ENCODE measurements around the gene RAB27A. TPM values are rescaled to one million over a fixed set of nuclear protein-coding genes. Genes with fewer than 3 reads are reported as not detected.
A peak's percentile ranks its signal among the peaks of the same experiment; 100 is the strongest.

The RAB27A gene
- total and polyA plus RNA-seq, 2 donors, result 6.3 to 20.2 TPM

DNA sequence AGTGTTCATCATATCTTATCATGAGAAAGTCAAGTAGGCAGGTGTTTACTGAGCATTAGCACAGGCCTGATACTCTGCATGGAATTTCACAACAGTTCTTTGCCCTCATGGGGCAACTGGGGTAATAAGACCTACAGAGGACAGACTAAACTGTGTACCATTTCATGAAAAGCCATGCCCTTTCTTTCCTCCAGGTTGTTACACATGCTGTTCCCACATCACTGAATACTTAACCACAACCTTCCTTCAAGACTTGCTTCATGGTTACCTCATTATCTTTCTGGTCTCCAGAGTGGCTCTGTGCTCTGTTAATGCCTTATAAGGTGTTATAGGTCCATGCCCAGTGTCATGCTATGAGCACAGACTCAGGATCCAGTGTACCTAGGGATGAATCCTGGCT, 64.7 kb downstream of the RAB27A start:
- Histone ChIP-seq H3K9me3 (ENCODE audit: control insufficient read depth in 2 of 2, insufficient read depth in 1 of 2, low read length in 1 of 2) (no peaks in the 10 kb centered on the region), H3K27ac (ENCODE audit: low read depth in 1 of 2, low read length in 1 of 2) (no peak overlapping the region), H3K36me3 (ENCODE audit: control insufficient read depth in 2 of 2, insufficient read depth in 2 of 2, low read length in 1 of 2) (no peaks in the 10 kb centered on the region), H3K4me1 (ENCODE audit: control insufficient read depth in 2 of 2, insufficient read depth in 2 of 2, low read length in 2 of 2) (peaks cover 15 to 30% of the 10 kb centered on the region in 2 donors), H3K4me3 (ENCODE audit: low read length in 2 of 2) (no peak overlapping the region), H3K27me3 (ENCODE audit: control insufficient read depth in 2 of 2, insufficient read depth in 1 of 2, low read length in 1 of 2) (no peaks in the 10 kb centered on the region)
- DNase-seq (ENCODE audit: low read depth in 6 of 9, low spot score in 9 of 9), result peak in 5 of 9 donors; percentile 32 to 76 (median 52)

DNA sequence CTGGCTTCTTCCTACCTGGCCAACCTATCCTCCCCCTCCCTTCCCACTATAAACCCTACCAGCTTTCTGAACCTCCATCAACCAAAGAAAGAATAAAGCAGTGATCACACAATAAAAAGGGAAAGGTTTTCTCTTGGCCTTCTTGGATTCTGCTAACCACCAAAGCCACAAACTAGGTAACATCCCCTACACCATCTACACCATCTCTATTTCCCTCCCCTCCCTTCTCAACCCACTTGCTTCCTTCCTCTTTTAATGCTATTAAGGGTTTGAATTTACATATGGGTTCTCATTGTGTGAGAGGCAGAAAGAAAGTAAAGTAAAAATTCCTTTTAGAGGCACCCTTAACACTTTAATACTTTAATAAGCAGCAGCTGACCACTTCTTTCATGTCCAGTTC, 67.0 kb downstream of the RAB27A start:
- H3K4me1 ChIP-seq (ENCODE audit: control insufficient read depth in 2 of 2, insufficient read depth in 2 of 2, low read length in 2 of 2), result peaks cover 15 to 30% of the 10 kb centered on the region in 2 donors

DNA sequence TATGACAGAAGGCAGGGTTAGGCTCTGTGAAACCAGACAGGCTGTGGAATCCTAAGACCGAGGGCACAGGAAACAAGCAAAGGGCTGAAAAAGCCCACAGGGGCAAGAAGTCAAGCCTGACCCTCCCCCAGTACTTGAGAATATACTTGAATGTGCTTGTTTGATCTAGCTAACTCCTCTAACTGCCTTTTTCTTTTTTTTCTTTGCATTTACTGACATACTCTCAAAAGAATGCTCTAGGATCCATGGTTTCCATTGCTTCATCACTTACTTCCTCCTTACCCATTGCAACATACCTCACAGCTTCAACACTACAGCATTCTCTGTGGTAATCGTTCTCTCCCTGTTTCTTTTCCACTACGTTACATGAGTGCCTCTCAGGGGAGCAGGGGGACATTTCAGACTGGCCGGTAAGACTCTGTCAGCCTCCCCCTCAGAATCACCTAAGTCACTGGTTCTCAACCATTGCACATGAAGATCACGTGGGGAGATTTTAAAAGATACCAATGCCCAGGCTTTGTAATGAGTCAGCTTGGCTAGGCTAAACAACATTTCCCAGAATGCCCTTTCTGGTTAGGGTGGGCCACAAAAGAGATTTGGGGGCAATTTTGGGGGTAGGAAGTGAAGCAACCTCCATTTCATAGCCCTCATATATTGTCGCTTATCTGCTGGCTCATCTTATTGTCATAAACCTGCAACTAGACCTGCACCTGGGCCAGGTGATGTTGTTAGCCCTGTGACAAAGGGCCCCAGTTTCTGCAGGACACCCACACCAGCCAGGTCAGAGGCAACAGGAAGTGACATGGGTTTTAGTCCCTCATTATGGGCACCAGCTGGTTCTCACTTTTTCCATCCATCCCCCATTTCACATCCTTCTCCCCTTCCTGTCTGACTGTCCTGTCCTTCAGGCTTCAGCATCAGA, 68.3 kb downstream of the RAB27A start:
- 61% methylated on average over 6 of the region's 6 CpGs for WGBS
- peaks cover 15 to 30% of the 10 kb centered on the region in 2 donors for H3K4me1 ChIP-seq (ENCODE audit: control insufficient read depth in 2 of 2, insufficient read depth in 2 of 2, low read length in 2 of 2)
- no peaks in the 10 kb centered on the region for H3K9me3 ChIP-seq (ENCODE audit: control insufficient read depth in 2 of 2, insufficient read depth in 1 of 2, low read length in 1 of 2)
- no peaks in the 10 kb centered on the region for H3K36me3 ChIP-seq (ENCODE audit: control insufficient read depth in 2 of 2, insufficient read depth in 2 of 2, low read length in 1 of 2)
- peak in 3 of 9 donors; percentile 6 to 53 (median 15) for DNase-seq (ENCODE audit: low read depth in 6 of 9, low spot score in 9 of 9)
- H3K27ac ChIP-seq (ENCODE audit: low read depth in 1 of 2, low read length in 1 of 2), result peak overlapping the region in 1 of 2 donors; percentile 33
- no peak overlapping the region for H3K4me3 ChIP-seq (ENCODE audit: low read length in 2 of 2)
- no peaks in the 10 kb centered on the region for H3K27me3 ChIP-seq (ENCODE audit: control insufficient read depth in 2 of 2, insufficient read depth in 1 of 2, low read length in 1 of 2)

More for the DNA sequence above, 67.0 kb downstream of the RAB27A start:
- Histone ChIP-seq H3K9me3 (ENCODE audit: control insufficient read depth in 2 of 2, insufficient read depth in 1 of 2, low read length in 1 of 2) (no peaks in the 10 kb centered on the region), H3K27ac (ENCODE audit: low read depth in 1 of 2, low read length in 1 of 2) (no peak overlapping the region), H3K27me3 (ENCODE audit: control insufficient read depth in 2 of 2, insufficient read depth in 1 of 2, low read length in 1 of 2) (no peaks in the 10 kb centered on the region), H3K36me3 (ENCODE audit: control insufficient read depth in 2 of 2, insufficient read depth in 2 of 2, low read length in 1 of 2) (no peaks in the 10 kb centered on the region), H3K4me3 (ENCODE audit: low read length in 2 of 2) (no peak overlapping the region)
- peak in 1 of 9 donors; percentile 39 for DNase-seq (ENCODE audit: low read depth in 6 of 9, low spot score in 9 of 9)

DNA sequence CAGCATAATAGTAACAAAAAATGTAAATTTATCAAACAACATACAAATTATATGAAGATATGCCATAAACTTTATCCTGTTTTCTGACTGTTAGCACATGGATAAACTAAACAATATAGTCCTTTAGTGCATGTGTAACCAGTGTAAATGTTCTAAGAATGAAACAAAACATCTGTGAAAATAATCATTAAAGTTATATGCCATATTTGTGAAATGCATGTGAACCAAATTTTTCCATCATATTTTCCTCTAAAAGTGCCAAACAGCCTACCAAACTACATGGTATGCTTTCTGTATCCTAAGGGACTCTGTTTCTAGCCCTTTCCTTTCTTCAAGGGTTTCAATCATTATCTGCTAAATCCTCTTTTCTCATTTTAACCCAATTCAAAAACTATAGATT, 69.0 kb downstream of the RAB27A start:
- Histone ChIP-seq H3K4me3 (ENCODE audit: low read length in 2 of 2) (no peak overlapping the region), H3K9me3 (ENCODE audit: control insufficient read depth in 2 of 2, insufficient read depth in 1 of 2, low read length in 1 of 2) (no peaks in the 10 kb centered on the region), H3K27ac (ENCODE audit: low read depth in 1 of 2, low read length in 1 of 2) (no peak overlapping the region), H3K4me1 (ENCODE audit: control insufficient read depth in 2 of 2, insufficient read depth in 2 of 2, low read length in 2 of 2) (peaks cover 15 to 30% of the 10 kb centered on the region in 2 donors), H3K27me3 (ENCODE audit: control insufficient read depth in 2 of 2, insufficient read depth in 1 of 2, low read length in 1 of 2) (no peaks in the 10 kb centered on the region), H3K36me3 (ENCODE audit: control insufficient read depth in 2 of 2, insufficient read depth in 2 of 2, low read length in 1 of 2) (no peaks in the 10 kb centered on the region)
- DNase-seq (ENCODE audit: low read depth in 6 of 9, low spot score in 9 of 9), result no peak

DNA sequence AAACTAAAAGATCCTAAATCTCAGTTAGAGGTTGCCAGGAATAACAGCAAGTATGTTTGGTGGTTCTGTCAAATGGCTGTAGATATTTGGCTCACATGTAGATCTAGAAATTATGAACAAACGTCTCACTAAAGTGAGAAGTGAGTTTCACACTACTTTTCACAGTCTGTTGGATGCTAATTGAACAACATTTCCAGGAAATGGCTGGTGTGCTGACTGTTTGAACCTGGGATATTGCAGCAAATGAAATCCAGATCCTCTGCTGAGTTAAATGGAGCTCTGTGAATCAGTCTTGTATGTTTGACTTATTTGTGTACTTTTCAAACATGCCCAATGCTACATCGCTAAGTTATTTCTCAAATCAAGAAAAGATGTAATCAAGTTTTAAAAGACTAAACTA, 71.6 kb downstream of the RAB27A start:
- 96% methylated on average over 2 of the region's 2 CpGs for WGBS
- DNase-seq (ENCODE audit: low read depth in 6 of 9, low spot score in 9 of 9), result no peak
- no peaks in the 10 kb centered on the region for H3K27me3 ChIP-seq (ENCODE audit: control insufficient read depth in 2 of 2, insufficient read depth in 1 of 2, low read length in 1 of 2)
- H3K27ac ChIP-seq (ENCODE audit: low read depth in 1 of 2, low read length in 1 of 2), result no peak overlapping the region
- H3K9me3 ChIP-seq (ENCODE audit: control insufficient read depth in 2 of 2, insufficient read depth in 1 of 2, low read length in 1 of 2), result no peaks in the 10 kb centered on the region
- H3K4me1 ChIP-seq (ENCODE audit: control insufficient read depth in 2 of 2, insufficient read depth in 2 of 2, low read length in 2 of 2), result peaks cover 10 to 23% of the 10 kb centered on the region in 2 donors
- H3K36me3 ChIP-seq (ENCODE audit: control insufficient read depth in 2 of 2, insufficient read depth in 2 of 2, low read length in 1 of 2), result no peaks in the 10 kb centered on the region
- no peak overlapping the region for H3K4me3 ChIP-seq (ENCODE audit: low read length in 2 of 2)

DNA sequence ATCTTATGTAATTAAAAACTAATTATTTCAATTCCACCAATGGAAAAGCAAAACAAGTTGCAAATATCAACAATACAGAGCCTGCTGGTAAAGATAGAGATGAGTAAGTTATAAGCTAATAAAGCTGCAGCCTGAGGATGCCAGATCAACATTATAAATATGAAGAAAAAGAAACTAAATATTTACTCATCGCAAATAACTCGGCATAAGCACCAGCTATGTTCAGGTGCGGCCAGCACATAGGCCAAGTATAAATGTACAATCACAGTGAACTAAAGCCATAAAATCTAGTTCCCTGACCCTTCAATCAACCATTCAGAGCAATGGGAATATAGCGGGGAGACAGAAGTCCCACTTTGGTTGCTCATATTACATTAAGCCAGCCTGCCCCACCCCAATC, 85.1 kb downstream of the RAB27A start:
- DNase-seq (ENCODE audit: low read depth in 6 of 9, low spot score in 9 of 9), result no peak
- Histone ChIP-seq H3K27me3 (ENCODE audit: control insufficient read depth in 2 of 2, insufficient read depth in 1 of 2, low read length in 1 of 2) (no peaks in the 10 kb centered on the region), H3K27ac (ENCODE audit: low read depth in 1 of 2, low read length in 1 of 2) (no peak overlapping the region), H3K36me3 (ENCODE audit: control insufficient read depth in 2 of 2, insufficient read depth in 2 of 2, low read length in 1 of 2) (peaks cover 0 to 2% of the 10 kb centered on the region in 2 donors), H3K4me3 (ENCODE audit: low read length in 2 of 2) (no peak overlapping the region), H3K9me3 (ENCODE audit: control insufficient read depth in 2 of 2, insufficient read depth in 1 of 2, low read length in 1 of 2) (no peaks in the 10 kb centered on the region), H3K4me1 (ENCODE audit: control insufficient read depth in 2 of 2, insufficient read depth in 2 of 2, low read length in 2 of 2) (no peaks in the 10 kb centered on the region)
- 85% methylated on average over 4 of the region's 4 CpGs for WGBS

DNA sequence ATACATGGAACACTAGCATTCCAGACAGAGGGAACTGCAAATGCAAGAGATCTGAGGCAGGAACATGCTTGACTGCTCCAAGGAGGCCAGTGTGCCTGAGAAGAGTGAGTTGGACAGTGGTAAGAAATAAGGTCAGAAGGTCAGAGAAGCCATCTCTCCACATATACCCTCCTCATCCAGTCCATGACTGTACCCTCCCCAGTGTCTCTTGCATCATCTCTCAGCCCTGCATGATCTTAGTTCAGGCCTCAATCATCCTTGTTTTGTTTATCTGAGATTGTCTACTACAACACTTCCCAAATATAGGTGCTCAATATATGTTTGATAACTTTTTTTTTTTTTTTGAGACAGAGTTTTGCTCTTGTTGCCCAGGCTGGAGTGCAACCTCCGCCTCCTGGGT, 87.4 kb downstream of the RAB27A start:
- Histone ChIP-seq H3K4me3 (ENCODE audit: low read length in 2 of 2) (no peak overlapping the region), H3K36me3 (ENCODE audit: control insufficient read depth in 2 of 2, insufficient read depth in 2 of 2, low read length in 1 of 2) (peaks cover 0 to 2% of the 10 kb centered on the region in 2 donors), H3K4me1 (ENCODE audit: control insufficient read depth in 2 of 2, insufficient read depth in 2 of 2, low read length in 2 of 2) (peaks cover 0 to 2% of the 10 kb centered on the region in 2 donors), H3K27ac (ENCODE audit: low read depth in 1 of 2, low read length in 1 of 2) (no peak overlapping the region), H3K27me3 (ENCODE audit: control insufficient read depth in 2 of 2, insufficient read depth in 1 of 2, low read length in 1 of 2) (no peaks in the 10 kb centered on the region), H3K9me3 (ENCODE audit: control insufficient read depth in 2 of 2, insufficient read depth in 1 of 2, low read length in 1 of 2) (no peaks in the 10 kb centered on the region)
- DNase-seq (ENCODE audit: low read depth in 6 of 9, low spot score in 9 of 9), result no peak
- WGBS, result 98% methylated on average over 1 of the region's 1 CpG

DNA sequence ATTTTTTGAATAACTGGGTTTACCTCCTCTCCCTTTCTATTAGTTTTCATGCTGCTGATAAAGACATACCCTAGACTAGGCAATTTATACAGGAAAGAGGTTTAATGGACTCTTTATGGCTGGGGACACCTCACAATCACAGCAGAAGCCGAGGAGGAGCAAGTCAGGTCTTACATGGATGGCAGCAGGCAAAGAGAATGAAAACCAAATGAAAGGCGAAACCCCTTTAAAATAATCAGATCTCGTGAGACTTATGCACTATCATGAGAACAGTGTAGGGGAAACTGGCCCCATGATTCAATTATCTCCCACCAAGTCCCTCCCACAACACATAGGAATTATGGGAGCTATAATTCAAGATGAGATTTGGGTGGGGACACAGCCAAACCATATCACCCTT, 90.9 kb downstream of the RAB27A start:
- over 99% methylated on average over 3 of the region's 3 CpGs for WGBS
- no peaks in the 10 kb centered on the region for H3K27me3 ChIP-seq (ENCODE audit: control insufficient read depth in 2 of 2, insufficient read depth in 1 of 2, low read length in 1 of 2)

DNA sequence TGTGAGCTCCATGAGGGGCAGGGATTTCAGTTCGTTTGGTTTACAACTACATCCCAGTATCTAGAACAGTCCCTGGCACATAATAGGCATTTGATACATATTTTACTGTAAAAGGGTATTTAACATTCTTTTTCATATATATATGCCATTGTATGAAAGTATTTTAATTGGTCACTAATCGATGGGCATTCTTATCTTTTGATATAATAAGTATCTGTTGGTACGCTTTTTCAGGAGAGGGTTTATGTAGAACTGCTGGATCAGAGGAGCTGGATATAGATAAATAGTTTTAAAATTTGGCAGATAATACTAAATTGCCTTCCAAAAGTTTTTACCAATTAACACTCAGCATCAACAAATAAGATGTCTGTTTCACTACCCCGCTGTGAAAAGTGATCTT, 91.9 kb downstream of the RAB27A start:
- Histone ChIP-seq H3K9me3 (ENCODE audit: control insufficient read depth in 2 of 2, insufficient read depth in 1 of 2, low read length in 1 of 2) (no peaks in the 10 kb centered on the region), H3K27ac (ENCODE audit: low read depth in 1 of 2, low read length in 1 of 2) (peak overlapping the region; percentile 94 to 98), H3K36me3 (ENCODE audit: control insufficient read depth in 2 of 2, insufficient read depth in 2 of 2, low read length in 1 of 2) (peaks cover 0 to 1% of the 10 kb centered on the region in 2 donors), H3K4me1 (ENCODE audit: control insufficient read depth in 2 of 2, insufficient read depth in 2 of 2, low read length in 2 of 2) (peaks cover 0 to 13% of the 10 kb centered on the region in 2 donors), H3K4me3 (ENCODE audit: low read length in 2 of 2) (peak overlapping the region; percentile 78 to 80), H3K27me3 (ENCODE audit: control insufficient read depth in 2 of 2, insufficient read depth in 1 of 2, low read length in 1 of 2) (no peaks in the 10 kb centered on the region)
- 74% methylated on average over 4 of the region's 4 CpGs for WGBS
- no peak for DNase-seq (ENCODE audit: low read depth in 6 of 9, low spot score in 9 of 9)

More for the DNA sequence above, 90.9 kb downstream of the RAB27A start:
- Histone ChIP-seq H3K27ac (ENCODE audit: low read depth in 1 of 2, low read length in 1 of 2) (no peak overlapping the region), H3K36me3 (ENCODE audit: control insufficient read depth in 2 of 2, insufficient read depth in 2 of 2, low read length in 1 of 2) (no peaks in the 10 kb centered on the region), H3K4me1 (ENCODE audit: control insufficient read depth in 2 of 2, insufficient read depth in 2 of 2, low read length in 2 of 2) (peaks cover 0 to 13% of the 10 kb centered on the region in 2 donors), H3K4me3 (ENCODE audit: low read length in 2 of 2) (no peak overlapping the region), H3K9me3 (ENCODE audit: control insufficient read depth in 2 of 2, insufficient read depth in 1 of 2, low read length in 1 of 2) (no peaks in the 10 kb centered on the region)
- DNase-seq (ENCODE audit: low read depth in 6 of 9, low spot score in 9 of 9), result no peak
